ENCODE results near the gene SMG9. TPM values are rescaled to one million over a fixed set of nuclear protein-coding genes. Genes with fewer than 3 reads are reported as not detected.

The SMG9 gene
- polyA plus RNA-seq, 1 of the 3 experiments (the other 2 are of a cell fraction), result 24.3 TPM

DNA sequence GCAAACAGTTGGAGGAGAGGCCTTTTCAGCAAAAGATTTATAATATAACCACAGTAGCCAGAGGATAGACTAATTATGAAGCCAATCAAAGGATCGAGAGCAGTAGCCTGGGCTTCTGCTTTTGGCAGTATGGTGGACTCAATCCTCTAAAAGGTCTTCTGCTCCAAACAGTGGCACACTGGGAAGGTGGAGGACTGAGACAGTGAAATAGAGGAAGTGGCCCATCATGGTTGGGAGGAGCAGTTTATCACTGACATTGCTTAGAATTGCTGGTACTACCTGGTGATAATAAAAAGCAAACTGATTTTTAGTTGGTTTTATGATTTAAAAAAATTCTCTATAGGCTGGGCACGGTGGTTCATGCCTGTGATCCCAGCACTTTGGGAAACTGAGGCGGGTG is 63.9 kb downstream of the SMG9 start:
- H3K36me3 ChIP-seq (replicated peaks in 1 of 2; ENCODE audit: control insufficient read depth in 1 of 2, insufficient read depth in 2 of 2, low read length in 1 of 2), result no peaks in the 10 kb centered on the region
- CTCF ChIA-PET, result interaction anchor here (0.6 kb wide), 1 partner anchor 829 kb away, joined by 4 read pairs; no protein-coding TSS in a partner anchor
- H3K4me2 ChIP-seq, result no peak overlapping the region
- DNase-seq, result no peak
- WGBS (ENCODE audit: low lambda C conversion rate), result 23% methylated on average over 3 of the region's 3 CpGs
- no peak overlapping the region for H2AFZ ChIP-seq (ENCODE audit: low read depth)
- H3F3A ChIP-seq (replicated peaks; ENCODE audit: insufficient read depth), result no peaks in the 10 kb centered on the region
- H3K27me3 ChIP-seq (ENCODE audit: insufficient read depth), result no peaks in the 10 kb centered on the region; the same call in 1 of the 2 replicates
- no peak overlapping the region for H3K4me3 ChIP-seq (ENCODE audit: low read depth in 2 of 2, low read length in 1 of 2)
- POLR2A ChIA-PET, result no interaction called here
- no peaks in the 10 kb centered on the region for H3K9me3 ChIP-seq
- TF ChIP-seq TEAD4 (IDR thresholded peaks at IDR 0.05; ENCODE audit: borderline replicate concordance, insufficient read depth) (no peak), MEF2A (IDR thresholded peaks at IDR 0.05; ENCODE audit: borderline replicate concordance, low read depth) (no peak), SIN3A (IDR thresholded peaks at IDR 0.05; ENCODE audit: borderline replicate concordance, low read depth, low read length) (no peak), SMC3 (IDR thresholded peaks at IDR 0.05; ENCODE audit: low read depth, low read length) (no peak), JUND (IDR thresholded peaks at IDR 0.05) (no peak), RAD21 (IDR thresholded peaks at IDR 0.05; ENCODE audit: low read length) (no peak), FOSL2 (IDR thresholded peaks at IDR 0.05; ENCODE audit: borderline replicate concordance, low read depth) (no peak)
- TF ChIP-seq, protein P1, sequence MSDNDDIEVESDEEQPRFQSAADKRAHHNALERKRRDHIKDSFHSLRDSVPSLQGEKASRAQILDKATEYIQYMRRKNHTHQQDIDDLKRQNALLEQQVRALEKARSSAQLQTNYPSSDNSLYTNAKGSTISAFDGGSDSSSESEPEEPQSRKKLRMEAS (IDR thresholded peaks at IDR 0.05; ENCODE audit: low read depth), result no peak
- TF ChIP-seq, protein P2, sequence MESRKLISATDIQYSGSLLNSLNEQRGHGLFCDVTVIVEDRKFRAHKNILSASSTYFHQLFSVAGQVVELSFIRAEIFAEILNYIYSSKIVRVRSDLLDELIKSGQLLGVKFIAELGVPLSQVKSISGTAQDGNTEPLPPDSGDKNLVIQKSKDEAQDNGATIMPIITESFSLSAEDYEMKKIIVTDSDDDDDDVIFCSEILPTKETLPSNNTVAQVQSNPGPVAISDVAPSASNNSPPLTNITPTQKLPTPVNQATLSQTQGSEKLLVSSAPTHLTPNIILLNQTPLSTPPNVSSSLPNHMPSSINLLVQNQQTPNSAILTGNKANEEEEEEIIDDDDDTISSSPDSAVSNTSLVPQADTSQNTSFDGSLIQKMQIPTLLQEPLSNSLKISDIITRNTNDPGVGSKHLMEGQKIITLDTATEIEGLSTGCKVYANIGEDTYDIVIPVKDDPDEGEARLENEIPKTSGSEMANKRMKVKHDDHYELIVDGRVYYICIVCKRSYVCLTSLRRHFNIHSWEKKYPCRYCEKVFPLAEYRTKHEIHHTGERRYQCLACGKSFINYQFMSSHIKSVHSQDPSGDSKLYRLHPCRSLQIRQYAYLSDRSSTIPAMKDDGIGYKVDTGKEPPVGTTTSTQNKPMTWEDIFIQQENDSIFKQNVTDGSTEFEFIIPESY (IDR thresholded peaks at IDR 0.05; ENCODE audit: borderline replicate concordance, low read depth), result no peak
- H3K4me1 ChIP-seq (ENCODE audit: control insufficient read depth in 1 of 2, insufficient read depth in 2 of 2, low read depth in 1 of 2, low read length in 1 of 2), result peaks cover 0 to 13% of the 10 kb centered on the region in 2 experiments; a peak in 1 of 4 replicates
- H3K9ac ChIP-seq, result no peak overlapping the region
- H3K79me2 ChIP-seq (ENCODE audit: insufficient read depth), result no peaks in the 10 kb centered on the region
- no peaks in the 10 kb centered on the region for H3K9me2 ChIP-seq
- H4K20me1 ChIP-seq (ENCODE audit: insufficient read depth), result no peaks in the 10 kb centered on the region
- H3K27ac ChIP-seq (ENCODE audit: low read depth in 2 of 2, low read length in 1 of 2), result no peak overlapping the region

DNA sequence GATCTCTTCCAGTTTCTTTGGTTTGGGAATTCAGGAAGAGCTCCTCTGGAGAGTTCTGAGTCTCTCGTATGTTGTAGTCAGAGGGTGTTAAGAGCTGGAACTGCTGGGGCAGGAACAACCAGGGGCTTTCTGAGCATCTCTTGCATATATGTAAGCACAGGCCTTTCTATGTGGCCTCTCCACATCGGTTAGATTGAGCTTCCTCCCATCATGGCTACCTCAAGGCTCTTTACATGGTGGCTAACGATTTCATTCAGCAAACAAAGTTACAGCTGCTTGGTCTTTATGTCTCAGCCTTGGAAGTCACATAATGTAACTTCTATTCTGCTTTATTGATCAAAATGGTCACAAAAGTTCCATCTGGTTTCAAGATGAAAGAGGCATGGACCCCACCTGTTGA is 64.3 kb downstream of the SMG9 start:
- CTCF ChIA-PET, result interaction anchor here (0.6 kb wide), 1 partner anchor 829 kb away, joined by 4 read pairs; no protein-coding TSS in a partner anchor
- Histone ChIP-seq H3K27me3 (ENCODE audit: insufficient read depth) (no peaks in the 10 kb centered on the region; the same call in 1 of the 2 replicates), H3K79me2 (ENCODE audit: insufficient read depth) (no peaks in the 10 kb centered on the region), H3K4me3 (ENCODE audit: low read depth in 2 of 2, low read length in 1 of 2) (no peak overlapping the region; a peak in 1 of 4 replicates), H3K27ac (ENCODE audit: low read depth in 2 of 2, low read length in 1 of 2) (no peak overlapping the region), H3K36me3 (replicated peaks in 1 of 2; ENCODE audit: control insufficient read depth in 1 of 2, insufficient read depth in 2 of 2, low read length in 1 of 2) (no peaks in the 10 kb centered on the region), H3K9ac (no peak overlapping the region), H3F3A (replicated peaks; ENCODE audit: insufficient read depth) (no peaks in the 10 kb centered on the region), H3K4me2 (no peak overlapping the region), H4K20me1 (ENCODE audit: insufficient read depth) (no peaks in the 10 kb centered on the region), H3K9me2 (no peaks in the 10 kb centered on the region), H3K4me1 (ENCODE audit: control insufficient read depth in 1 of 2, insufficient read depth in 2 of 2, low read depth in 1 of 2, low read length in 1 of 2) (peaks cover 0 to 13% of the 10 kb centered on the region in 2 experiments; a peak in 1 of 4 replicates), H2AFZ (ENCODE audit: low read depth) (no peak overlapping the region), H3K9me3 (no peaks in the 10 kb centered on the region)
- 48% methylated on average over 3 of the region's 3 CpGs for WGBS (ENCODE audit: low lambda C conversion rate)
- DNase-seq, result no peak
- POLR2A ChIA-PET, result no interaction called here
- TF ChIP-seq CHD2 (IDR thresholded peaks at IDR 0.05; ENCODE audit: low read length, partially characterized antibody), result no peak
- TF ChIP-seq TAF1 (IDR thresholded peaks at IDR 0.05; ENCODE audit: borderline replicate concordance, low read depth, low read length), result no peak
- TF ChIP-seq, protein P3, sequence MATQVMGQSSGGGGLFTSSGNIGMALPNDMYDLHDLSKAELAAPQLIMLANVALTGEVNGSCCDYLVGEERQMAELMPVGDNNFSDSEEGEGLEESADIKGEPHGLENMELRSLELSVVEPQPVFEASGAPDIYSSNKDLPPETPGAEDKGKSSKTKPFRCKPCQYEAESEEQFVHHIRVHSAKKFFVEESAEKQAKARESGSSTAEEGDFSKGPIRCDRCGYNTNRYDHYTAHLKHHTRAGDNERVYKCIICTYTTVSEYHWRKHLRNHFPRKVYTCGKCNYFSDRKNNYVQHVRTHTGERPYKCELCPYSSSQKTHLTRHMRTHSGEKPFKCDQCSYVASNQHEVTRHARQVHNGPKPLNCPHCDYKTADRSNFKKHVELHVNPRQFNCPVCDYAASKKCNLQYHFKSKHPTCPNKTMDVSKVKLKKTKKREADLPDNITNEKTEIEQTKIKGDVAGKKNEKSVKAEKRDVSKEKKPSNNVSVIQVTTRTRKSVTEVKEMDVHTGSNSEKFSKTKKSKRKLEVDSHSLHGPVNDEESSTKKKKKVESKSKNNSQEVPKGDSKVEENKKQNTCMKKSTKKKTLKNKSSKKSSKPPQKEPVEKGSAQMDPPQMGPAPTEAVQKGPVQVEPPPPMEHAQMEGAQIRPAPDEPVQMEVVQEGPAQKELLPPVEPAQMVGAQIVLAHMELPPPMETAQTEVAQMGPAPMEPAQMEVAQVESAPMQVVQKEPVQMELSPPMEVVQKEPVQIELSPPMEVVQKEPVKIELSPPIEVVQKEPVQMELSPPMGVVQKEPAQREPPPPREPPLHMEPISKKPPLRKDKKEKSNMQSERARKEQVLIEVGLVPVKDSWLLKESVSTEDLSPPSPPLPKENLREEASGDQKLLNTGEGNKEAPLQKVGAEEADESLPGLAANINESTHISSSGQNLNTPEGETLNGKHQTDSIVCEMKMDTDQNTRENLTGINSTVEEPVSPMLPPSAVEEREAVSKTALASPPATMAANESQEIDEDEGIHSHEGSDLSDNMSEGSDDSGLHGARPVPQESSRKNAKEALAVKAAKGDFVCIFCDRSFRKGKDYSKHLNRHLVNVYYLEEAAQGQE (IDR thresholded peaks at IDR 0.05; ENCODE audit: low read depth, low read length), result no peak
- TF ChIP-seq, protein P1 (IDR thresholded peaks at IDR 0.05; ENCODE audit: low read depth), result no peak
- no peak for TF ChIP-seq FOSL2 (IDR thresholded peaks at IDR 0.05; ENCODE audit: borderline replicate concordance, low read depth)
- TF ChIP-seq, protein P4, sequence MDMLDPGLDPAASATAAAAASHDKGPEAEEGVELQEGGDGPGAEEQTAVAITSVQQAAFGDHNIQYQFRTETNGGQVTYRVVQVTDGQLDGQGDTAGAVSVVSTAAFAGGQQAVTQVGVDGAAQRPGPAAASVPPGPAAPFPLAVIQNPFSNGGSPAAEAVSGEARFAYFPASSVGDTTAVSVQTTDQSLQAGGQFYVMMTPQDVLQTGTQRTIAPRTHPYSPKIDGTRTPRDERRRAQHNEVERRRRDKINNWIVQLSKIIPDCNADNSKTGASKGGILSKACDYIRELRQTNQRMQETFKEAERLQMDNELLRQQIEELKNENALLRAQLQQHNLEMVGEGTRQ (IDR thresholded peaks at IDR 0.05; ENCODE audit: borderline replicate concordance, low read depth, low read length), result no peak
- TF ChIP-seq, protein P5, sequence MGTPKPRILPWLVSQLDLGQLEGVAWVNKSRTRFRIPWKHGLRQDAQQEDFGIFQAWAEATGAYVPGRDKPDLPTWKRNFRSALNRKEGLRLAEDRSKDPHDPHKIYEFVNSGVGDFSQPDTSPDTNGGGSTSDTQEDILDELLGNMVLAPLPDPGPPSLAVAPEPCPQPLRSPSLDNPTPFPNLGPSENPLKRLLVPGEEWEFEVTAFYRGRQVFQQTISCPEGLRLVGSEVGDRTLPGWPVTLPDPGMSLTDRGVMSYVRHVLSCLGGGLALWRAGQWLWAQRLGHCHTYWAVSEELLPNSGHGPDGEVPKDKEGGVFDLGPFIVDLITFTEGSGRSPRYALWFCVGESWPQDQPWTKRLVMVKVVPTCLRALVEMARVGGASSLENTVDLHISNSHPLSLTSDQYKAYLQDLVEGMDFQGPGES (IDR thresholded peaks at IDR 0.05; ENCODE audit: low read depth, low read length), result no peak
- TF ChIP-seq POLR2AphosphoS5 (IDR thresholded peaks at IDR 0.05; ENCODE audit: low read depth, low read length), result no peak
- TF ChIP-seq GABPA (IDR thresholded peaks at IDR 0.05; ENCODE audit: low read depth), result no peak
- TF ChIP-seq JUND (IDR thresholded peaks at IDR 0.05), result no peak
- no peak for TF ChIP-seq YY1 (IDR thresholded peaks at IDR 0.05; ENCODE audit: low read depth)
- no peak for TF ChIP-seq RAD21 (IDR thresholded peaks at IDR 0.05; ENCODE audit: low read length)

Measured in SK-N-SH (cell line).